A673 (cell line): ENCODE measurements around the gene MRGPRE. TPM values are rescaled to one million over a fixed set of nuclear protein-coding genes. Genes with fewer than 3 reads are reported as not detected.

ENCODE experiments used
- BruUV-seq: library from RNA; stranded (reverse); fragments of 400-500 nt; replicated peaks from 2 replicates; lab custom pipeline; 2021; lab: Mats Ljungman, UMichigan
- CTCF ChIA-PET: fragments of 300-600 bp; sonication (Branson Sonifier 250); formaldehyde crosslinking; loops from one replicate; lab custom pipeline; 2022; ENCODE audit warnings: antibody characterized with exemption; lab: Charles Lee
- POLR2A ChIA-PET: fragments of 300-600 bp; sonication (Branson Sonifier 250); formaldehyde crosslinking; loops from one replicate; lab custom pipeline; 2022; ENCODE audit warnings: antibody characterized with exemption; ENCODE audit not compliant: low non-redundant PET; lab: Charles Lee
- DNase-seq: peaks from one replicate; pipeline ENCODE4 v3.0.0-alpha.2; 2015; ENCODE audit warnings: low spot score
- H3K27ac ChIP-seq: fragments of 200-600 bp; sonication (generic); 2 replicates; pipeline ENCODE4 v1.5.1; 2016; ENCODE audit warnings: mixed run types, low read depth, mild to moderate bottlenecking, mixed read lengths, antibody characterized with exemption, low read length; ENCODE audit not compliant: poor library complexity, severe bottlenecking
- H3K27me3 ChIP-seq: fragments of 200-600 bp; sonication (generic); replicated peaks from 2 replicates; pipeline ENCODE4 v1.6.1; 2017; ENCODE audit warnings: mixed run types, low read depth, mild to moderate bottlenecking, mixed read lengths, antibody characterized with exemption, low read length; ENCODE audit not compliant: insufficient read depth, poor library complexity
- H3K36me3 ChIP-seq: fragments of 200-600 bp; sonication (generic); 2 replicates; pipeline ENCODE4 v1.6.1; 2016; ENCODE audit warnings: mixed run types, mild to moderate bottlenecking, mixed read lengths, antibody characterized with exemption, low read length; ENCODE audit not compliant: insufficient read depth, poor library complexity, severe bottlenecking
- H3K4me1 ChIP-seq: fragments of 200-600 bp; sonication (generic); 2 replicates; pipeline ENCODE4 v1.6.1; 2017; ENCODE audit warnings: mixed run types, mild to moderate bottlenecking, mixed read lengths, antibody characterized with exemption, low read length; ENCODE audit not compliant: insufficient read depth, poor library complexity, severe bottlenecking
- H3K4me3 ChIP-seq: fragments of 200-600 bp; sonication (generic); 2 replicates; pipeline ENCODE4 v1.5.1; 2016; ENCODE audit warnings: low read depth, mixed run types, mild to moderate bottlenecking, mixed read lengths, low read length; ENCODE audit not compliant: poor library complexity, severe bottlenecking
- H3K9me3 ChIP-seq: fragments of 200-600 bp; sonication (generic); 2 replicates; pipeline ENCODE4 v1.6.1; 2016; ENCODE audit warnings: mixed run types, low read depth, mild to moderate bottlenecking, mixed read lengths, antibody characterized with exemption, low read length; ENCODE audit not compliant: poor library complexity, severe bottlenecking
- EZH2 ChIP-seq: fragments of 200-600 bp; sonication (generic); IDR thresholded peaks from 2 replicates; pipeline ENCODE4 v1.6.1; 2017; ENCODE audit warnings: borderline replicate concordance, low read depth, mild to moderate bottlenecking, mixed read lengths, antibody characterized with exemption, low read length; ENCODE audit not compliant: poor library complexity, severe bottlenecking
- intact Hi-C: fragments of 100-400 bp; cut with micrococcal nuclease; formaldehyde crosslinking; loops from one replicate; pipeline ENCODE4 v1.10.0; 2022; ENCODE audit not compliant: unreplicated experiment
- total RNA-seq: library from RNA; stranded (reverse); gene quantifications from 2 replicates; pipeline ENCODE4 v1.2.3, GENCODE V29; 2021
- TF ChIP-seq, protein P1 (sequence below): fragments of 300-800, 200-600 bp; sonication (generic); conservative IDR thresholded peaks from 2 replicates; pipeline ENCODE4 v1.5.1; 2017; ENCODE audit warnings: low read depth, mild to moderate bottlenecking, antibody characterized with exemption, low read length, moderate library complexity, mixed read lengths

The MRGPRE gene
- total RNA-seq, 1 experiment from 2014 or later: not detected

DNA sequence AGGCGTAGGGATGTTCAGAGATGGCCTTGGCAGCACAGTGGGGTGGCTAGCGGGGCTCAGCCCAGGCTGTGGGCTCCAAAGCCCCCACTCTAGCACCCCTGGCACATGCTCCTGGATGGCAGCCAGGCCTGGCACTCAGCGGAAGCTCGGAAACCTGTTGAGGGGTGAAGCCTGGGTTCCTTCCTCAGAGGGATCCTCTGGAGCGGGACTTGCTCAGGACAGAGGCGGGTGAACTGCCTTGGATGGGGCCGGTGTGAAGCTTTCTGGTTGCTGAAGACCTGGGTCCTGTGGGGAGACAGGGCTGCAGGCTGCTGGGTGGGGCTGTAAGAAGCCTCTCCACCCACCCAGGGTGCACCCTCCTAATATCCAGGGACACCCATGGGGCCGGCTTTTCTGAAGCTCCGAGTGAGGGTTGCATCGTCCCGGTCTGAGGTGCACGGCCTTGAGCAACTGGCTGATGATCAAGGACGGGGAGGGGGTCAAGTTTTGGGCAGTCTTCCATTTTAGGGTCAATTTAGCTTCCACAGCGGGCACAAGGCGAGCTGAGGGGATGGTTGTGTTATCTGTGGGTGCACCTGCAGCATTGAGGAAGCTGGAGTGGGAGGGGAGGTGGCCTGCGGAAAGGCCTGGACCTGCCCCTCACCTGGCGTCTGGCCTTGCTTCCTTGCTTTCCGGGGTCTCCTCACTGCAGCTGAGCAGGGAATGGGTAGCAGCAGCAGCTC is 5.2 kb downstream of the MRGPRE start:
- no peak overlapping the region for H3K27ac ChIP-seq
- no peaks in the 10 kb centered on the region for H3K9me3 ChIP-seq
- no TSS peak for BruUV-seq
- no peaks in the 10 kb centered on the region for H3K27me3 ChIP-seq
- intact Hi-C loops: no loop called here
- H3K4me3 ChIP-seq: no peak overlapping the region
- TF ChIP-seq, protein P1, sequence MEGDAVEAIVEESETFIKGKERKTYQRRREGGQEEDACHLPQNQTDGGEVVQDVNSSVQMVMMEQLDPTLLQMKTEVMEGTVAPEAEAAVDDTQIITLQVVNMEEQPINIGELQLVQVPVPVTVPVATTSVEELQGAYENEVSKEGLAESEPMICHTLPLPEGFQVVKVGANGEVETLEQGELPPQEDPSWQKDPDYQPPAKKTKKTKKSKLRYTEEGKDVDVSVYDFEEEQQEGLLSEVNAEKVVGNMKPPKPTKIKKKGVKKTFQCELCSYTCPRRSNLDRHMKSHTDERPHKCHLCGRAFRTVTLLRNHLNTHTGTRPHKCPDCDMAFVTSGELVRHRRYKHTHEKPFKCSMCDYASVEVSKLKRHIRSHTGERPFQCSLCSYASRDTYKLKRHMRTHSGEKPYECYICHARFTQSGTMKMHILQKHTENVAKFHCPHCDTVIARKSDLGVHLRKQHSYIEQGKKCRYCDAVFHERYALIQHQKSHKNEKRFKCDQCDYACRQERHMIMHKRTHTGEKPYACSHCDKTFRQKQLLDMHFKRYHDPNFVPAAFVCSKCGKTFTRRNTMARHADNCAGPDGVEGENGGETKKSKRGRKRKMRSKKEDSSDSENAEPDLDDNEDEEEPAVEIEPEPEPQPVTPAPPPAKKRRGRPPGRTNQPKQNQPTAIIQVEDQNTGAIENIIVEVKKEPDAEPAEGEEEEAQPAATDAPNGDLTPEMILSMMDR: no peak
- no peak for TF ChIP-seq EZH2
- ChIA-PET CTCF (no interaction called here), POLR2A (no interaction called here)
- no peak for DNase-seq
- no peaks in the 10 kb centered on the region for H3K4me1 ChIP-seq
- H3K36me3 ChIP-seq: no peaks in the 10 kb centered on the region

- Histone ChIP-seq H3K27ac (no peak overlapping the region), H3K4me3 (no peak overlapping the region), H3K27me3 (no peaks in the 10 kb centered on the region), H3K4me1 (no peaks in the 10 kb centered on the region), H3K36me3 (no peaks in the 10 kb centered on the region), H3K9me3 (no peaks in the 10 kb centered on the region)
- intact Hi-C loops: no loop called here
- no peak for TF ChIP-seq EZH2
- TF ChIP-seq, protein P1: no peak
- ChIA-PET POLR2A (no interaction called here), CTCF (no interaction called here)
- DNase-seq: no peak
- no TSS peak for BruUV-seq
Observed at GRCh38 chr11:3225826-3226750, 6.1 kb downstream of the MRGPRE start.

DNA sequence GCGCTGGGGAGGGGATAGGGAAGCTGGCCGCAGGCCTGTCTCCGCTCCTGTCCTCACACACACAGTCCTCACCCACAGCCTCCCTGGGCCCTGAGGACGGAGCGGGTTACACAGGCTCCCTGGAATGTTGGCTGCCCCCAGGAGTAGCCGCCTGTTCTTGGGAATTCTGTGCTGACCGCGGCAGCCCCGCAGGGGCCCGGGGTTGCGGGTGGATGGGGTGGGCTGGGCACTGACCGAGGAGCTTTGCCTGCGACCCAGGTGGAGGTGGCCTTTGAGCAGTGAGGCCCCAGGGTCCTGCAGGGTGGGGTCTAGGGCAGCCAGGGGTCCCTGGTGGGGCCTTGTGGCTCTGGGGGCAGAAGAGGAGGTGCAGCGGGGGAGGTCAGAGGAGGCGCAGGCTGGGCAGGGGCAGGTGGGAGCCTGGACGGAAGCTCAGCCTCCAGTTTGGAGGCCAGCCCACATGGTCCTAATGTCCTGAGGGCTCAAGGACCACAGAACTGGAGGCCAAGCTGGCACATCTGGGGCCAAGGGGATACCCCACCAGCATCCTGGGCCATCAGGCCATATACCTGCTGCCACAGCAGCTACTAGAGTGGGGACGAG is 7.0 kb downstream of the MRGPRE start:
- CTCF ChIA-PET: no interaction called here
- no peaks in the 10 kb centered on the region for H3K9me3 ChIP-seq
- no peaks in the 10 kb centered on the region for H3K4me1 ChIP-seq
- no peak for DNase-seq
- no peak for TF ChIP-seq EZH2
- TF ChIP-seq, protein P1: no peak
- no peak overlapping the region for H3K4me3 ChIP-seq
- no peak overlapping the region for H3K27ac ChIP-seq
- H3K36me3 ChIP-seq: no peaks in the 10 kb centered on the region
- intact Hi-C loops: no loop called here
- POLR2A ChIA-PET: no interaction called here
- H3K27me3 ChIP-seq: no peaks in the 10 kb centered on the region
- BruUV-seq: no TSS peak
